Astrocyte of the cerebellum (primary cell): ENCODE data around the gene HIVEP3.
"Not testable (repeated sequence)": the region's sequence is repeated elsewhere in the genome, so short reads cannot be mapped to it uniquely, and the experiment has no call there.

Experiments used
- DNase-seq: peaks from one replicate; pipeline ENCODE4 v3.0.0-alpha.2; 2011; ENCODE audit warnings: low read depth
- H3K4me3 ChIP-seq: 2 replicates; pipeline ENCODE4 v1.5.1; 2011; ENCODE audit warnings: mild to moderate bottlenecking, low read depth, low read length, moderate library complexity
- in situ Hi-C: cut with HindIII; loops from 2 replicates; pipeline ENCODE4 v1.10.0; 2017; ENCODE audit warnings: low sequenced_read_pairs
- TF ChIP-seq, protein P1 (sequence below): IDR thresholded peaks from 2 replicates; pipeline ENCODE4 v1.5.1; 2012; ENCODE audit warnings: low read length, low read depth, moderate library complexity, mild to moderate bottlenecking; ENCODE audit errors: missing control alignments

Gene HIVEP3

DNA sequence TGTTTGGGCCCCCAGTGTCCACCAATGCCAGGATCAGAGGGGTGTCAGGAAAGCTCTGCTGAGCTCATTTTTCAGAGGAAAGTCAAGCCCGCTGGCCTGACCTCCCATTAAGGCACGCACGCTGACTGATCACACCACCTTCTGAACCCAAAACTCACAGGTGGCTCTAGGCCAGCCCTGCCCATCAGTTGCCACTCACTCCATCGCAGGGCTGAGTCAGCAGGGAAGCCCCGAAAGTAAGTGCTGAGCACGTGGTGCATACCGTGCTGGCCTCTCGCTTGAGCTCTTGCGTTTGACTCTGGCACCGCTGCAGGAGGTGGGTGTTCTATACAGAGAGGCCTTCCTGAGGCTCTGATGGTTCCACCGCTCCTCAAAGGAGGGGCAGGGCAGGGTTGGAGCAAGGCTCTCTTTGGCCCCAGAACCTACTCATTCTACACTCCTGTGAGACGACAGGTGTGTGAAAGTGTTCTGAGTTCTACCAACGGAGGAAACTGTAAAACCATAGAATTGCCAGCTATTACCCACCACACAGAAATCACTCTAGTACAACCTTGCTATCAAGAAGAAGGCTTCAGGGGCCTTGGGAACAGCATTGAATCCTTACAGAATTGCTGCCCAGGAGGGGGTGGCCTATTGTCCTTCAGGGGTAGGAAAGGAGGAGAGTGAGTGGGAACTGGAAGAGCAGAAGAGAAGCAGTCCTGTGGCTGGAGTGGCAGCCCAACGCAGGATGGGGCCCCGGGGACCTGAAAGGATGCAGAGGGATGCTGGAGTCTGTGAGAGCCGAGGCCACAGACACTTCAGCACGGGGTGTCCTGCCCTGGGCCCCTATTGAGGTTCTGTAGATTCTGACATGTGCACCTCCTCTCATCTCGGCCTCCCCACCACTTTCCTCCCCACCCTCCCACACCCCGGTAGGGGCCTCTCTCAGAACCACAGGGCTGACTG lies 219.5 kb downstream of the HIVEP3 start:
- DNase-seq = no peak

DNA sequence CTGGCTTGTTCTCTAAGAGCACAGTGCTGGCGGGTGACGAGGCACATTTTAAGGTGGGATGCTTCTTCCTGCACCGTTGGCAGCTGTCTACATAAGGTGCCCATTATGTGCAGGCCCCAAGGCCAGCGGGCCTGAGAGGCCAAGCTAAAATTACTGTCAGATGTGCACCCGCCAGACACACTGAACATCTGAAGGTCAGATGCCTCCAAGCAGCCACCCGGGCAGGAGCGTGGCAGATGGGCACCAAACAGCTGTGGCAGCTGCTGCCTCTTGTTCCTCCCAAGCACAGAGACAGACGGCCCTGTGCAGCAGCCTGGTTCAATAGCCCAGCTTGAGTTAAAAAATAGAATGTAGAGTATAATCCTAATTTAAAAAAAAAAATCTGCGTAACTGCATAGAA lies 222.3 kb downstream of the HIVEP3 start:
- no peak for DNase-seq
- no peak overlapping the region for H3K4me3 ChIP-seq
- TF ChIP-seq, protein P1, sequence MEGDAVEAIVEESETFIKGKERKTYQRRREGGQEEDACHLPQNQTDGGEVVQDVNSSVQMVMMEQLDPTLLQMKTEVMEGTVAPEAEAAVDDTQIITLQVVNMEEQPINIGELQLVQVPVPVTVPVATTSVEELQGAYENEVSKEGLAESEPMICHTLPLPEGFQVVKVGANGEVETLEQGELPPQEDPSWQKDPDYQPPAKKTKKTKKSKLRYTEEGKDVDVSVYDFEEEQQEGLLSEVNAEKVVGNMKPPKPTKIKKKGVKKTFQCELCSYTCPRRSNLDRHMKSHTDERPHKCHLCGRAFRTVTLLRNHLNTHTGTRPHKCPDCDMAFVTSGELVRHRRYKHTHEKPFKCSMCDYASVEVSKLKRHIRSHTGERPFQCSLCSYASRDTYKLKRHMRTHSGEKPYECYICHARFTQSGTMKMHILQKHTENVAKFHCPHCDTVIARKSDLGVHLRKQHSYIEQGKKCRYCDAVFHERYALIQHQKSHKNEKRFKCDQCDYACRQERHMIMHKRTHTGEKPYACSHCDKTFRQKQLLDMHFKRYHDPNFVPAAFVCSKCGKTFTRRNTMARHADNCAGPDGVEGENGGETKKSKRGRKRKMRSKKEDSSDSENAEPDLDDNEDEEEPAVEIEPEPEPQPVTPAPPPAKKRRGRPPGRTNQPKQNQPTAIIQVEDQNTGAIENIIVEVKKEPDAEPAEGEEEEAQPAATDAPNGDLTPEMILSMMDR = no peak
- in situ Hi-C loops = no loop called here

More for the DNA sequence above, 219.5 kb downstream of the HIVEP3 start:
- H3K4me3 ChIP-seq = no peak overlapping the region
- in situ Hi-C loops = no loop called here
- TF ChIP-seq, protein P1 = no peak

DNA sequence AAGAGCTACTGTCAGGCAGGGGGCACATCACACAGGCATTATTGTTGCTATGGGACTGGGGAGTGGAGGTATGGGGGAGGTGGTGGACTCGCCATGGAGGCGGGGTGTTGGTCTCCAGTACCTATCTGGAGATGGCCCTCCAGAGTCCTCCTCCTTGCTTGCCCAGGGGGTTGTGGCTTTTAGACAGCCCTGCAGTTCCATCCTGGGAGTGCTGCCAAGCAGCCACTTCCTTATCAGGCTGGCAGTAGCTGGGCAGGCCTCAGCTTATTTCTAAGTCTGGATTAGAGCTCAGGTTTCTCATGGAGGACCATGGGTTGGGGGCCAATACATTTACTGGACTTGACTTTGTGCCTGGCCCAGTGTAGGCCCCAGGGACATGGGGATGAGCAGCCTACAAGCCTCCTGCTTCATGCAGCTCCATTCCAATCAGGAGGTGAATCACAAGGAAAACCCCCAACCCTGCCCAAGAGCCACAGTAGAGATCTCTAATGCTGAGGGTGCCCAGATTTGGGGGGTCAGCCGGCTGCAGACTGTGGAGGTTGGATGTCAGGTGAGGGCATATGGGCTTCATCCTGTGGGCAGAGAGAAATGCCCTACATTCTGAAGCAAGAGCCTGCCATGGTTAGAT lies 223.5 kb downstream of the HIVEP3 start:
- TF ChIP-seq, protein P1 = no peak
- DNase-seq = no peak
- in situ Hi-C loops = no loop called here
- no peak overlapping the region for H3K4me3 ChIP-seq

DNA sequence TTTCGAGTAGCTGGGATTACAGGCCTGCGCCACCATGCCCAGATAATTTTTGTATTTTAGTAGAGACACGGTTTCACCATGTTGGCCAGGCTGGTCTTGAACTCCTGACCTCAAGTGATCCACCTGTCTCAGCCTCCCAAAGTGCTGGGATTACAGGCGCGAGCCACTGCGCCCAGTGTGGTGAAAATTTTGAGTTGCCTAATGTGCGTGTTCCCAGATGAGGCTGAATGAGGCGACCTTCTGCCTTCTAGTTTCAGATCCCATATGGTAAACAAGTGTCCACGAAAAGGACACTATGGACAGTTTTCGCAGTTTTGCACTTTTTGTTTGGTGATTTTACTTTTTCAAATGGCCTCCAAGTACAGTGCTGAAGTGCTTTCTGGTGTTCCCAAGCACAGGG lies 226.8 kb downstream of the HIVEP3 start:
- DNase-seq, in situ Hi-C loops, H3K4me3 ChIP-seq: not testable (repeated sequence)

DNA sequence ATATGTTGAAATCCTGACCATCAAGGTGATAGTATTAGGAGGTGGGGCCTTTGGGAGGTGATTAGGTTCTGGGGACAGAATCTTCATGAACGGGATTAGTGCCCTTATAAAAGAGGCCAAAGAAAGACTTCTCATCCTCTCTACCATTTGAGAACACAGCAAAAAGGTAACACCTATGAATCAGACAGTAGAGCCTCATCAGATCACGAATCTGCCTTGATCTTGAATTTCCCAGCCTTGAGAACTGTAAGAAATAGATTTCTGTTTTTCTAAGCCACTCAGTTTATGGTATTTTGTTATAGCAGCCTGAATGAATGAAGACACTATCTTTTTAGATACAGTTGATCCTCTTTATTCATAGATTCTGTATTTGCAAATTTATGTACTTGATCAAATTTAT lies 227.3 kb downstream of the HIVEP3 start:
- TF ChIP-seq, protein P1 = no peak
- in situ Hi-C loops = no loop called here
- DNase-seq = no peak
- no peak overlapping the region for H3K4me3 ChIP-seq

DNA sequence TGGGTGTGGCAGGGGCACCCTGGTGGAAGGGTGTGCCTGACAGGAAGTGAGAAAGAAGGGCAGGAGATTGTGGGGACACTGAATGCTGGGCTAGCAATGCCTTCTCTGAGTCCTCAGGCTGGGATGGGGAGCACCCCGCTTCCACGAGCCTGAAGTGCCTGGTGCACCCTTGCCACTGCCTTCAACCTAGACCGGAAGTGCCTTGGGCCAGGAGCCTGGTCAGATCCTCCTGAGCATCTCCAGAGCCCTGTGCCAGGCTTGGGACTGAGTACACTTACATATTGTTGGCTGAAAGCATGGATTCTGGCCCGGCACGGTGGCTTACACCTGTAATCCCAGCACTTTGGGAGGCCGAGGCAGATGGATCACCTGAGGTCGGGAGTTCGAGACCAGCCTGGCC lies 228.4 kb downstream of the HIVEP3 start:
- in situ Hi-C loops = no loop called here
- no peak overlapping the region for H3K4me3 ChIP-seq
- TF ChIP-seq, protein P1 = no peak
- DNase-seq = no peak

DNA sequence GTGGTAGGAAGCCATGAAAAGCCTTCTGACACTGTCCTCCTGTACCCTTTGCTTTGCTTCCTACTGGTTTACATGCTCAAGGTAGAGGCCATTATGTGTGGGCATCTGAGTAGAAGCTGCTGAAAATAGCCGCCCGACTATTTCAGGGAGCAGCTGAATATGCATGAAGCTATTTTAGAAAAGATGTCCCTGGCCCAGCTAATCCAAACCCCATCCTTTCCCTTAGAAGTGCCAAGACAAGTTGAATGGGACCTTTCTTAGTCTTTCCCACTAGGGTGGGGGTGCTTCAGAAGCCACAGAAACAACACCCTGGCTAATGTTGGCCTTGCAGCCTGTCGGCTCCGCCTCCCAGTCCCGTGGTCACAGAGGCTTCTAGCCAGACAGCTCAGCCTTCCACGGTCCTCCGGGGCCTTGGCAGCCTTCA lies 229.2 kb downstream of the HIVEP3 start:
- in situ Hi-C loops = no loop called here
- TF ChIP-seq, protein P1 = no peak
- DNase-seq = no peak

More for the DNA sequence above, 229.2 kb downstream of the HIVEP3 start:
- no peak overlapping the region for H3K4me3 ChIP-seq
